ENCODE results near the gene GMDS.

Gene GMDS

GRCh38 chr6:1890987-1891386 is 354.4 kb downstream of the GMDS start:
- in situ Hi-C loops (cut with MboI; ENCODE audit: low sequenced_read_pairs, unreplicated experiment), result no loop called here
- no peak for DNase-seq (ENCODE audit: low spot score)
- TF ChIP-seq CTCF (IDR thresholded peaks at IDR 0.05; ENCODE audit: borderline replicate concordance, control extremely low read depth, extremely low read depth, insufficient read depth, missing control alignments), result no peak

- in situ Hi-C loops (cut with MboI; ENCODE audit: low sequenced_read_pairs, unreplicated experiment), result no loop called here
- no peak for DNase-seq (ENCODE audit: low spot score)
Measured at GRCh38 chr6:1890071-1890470, 355.3 kb downstream of the GMDS start.

GRCh38 chr6:1885576-1886011 is 359.8 kb downstream of the GMDS start:
- in situ Hi-C loops (cut with MboI; ENCODE audit: low sequenced_read_pairs, unreplicated experiment), result no loop called here
- no peak for TF ChIP-seq CTCF (IDR thresholded peaks at IDR 0.05; ENCODE audit: borderline replicate concordance, control extremely low read depth, extremely low read depth, insufficient read depth, missing control alignments)
- no peak for DNase-seq (ENCODE audit: low spot score)

More at GRCh38 chr6:1890071-1890470, 355.3 kb downstream of the GMDS start:
- TF ChIP-seq CTCF (IDR thresholded peaks at IDR 0.05; ENCODE audit: borderline replicate concordance, control extremely low read depth, extremely low read depth, insufficient read depth, missing control alignments), result no peak

- DNase-seq (ENCODE audit: low spot score), result no peak
- in situ Hi-C loops (cut with MboI; ENCODE audit: low sequenced_read_pairs, unreplicated experiment), result no loop called here
- no peak for TF ChIP-seq CTCF (IDR thresholded peaks at IDR 0.05; ENCODE audit: borderline replicate concordance, control extremely low read depth, extremely low read depth, insufficient read depth, missing control alignments)
Measured at GRCh38 chr6:1884313-1884712, 361.1 kb downstream of the GMDS start.

GRCh38 chr6:1878330-1878729 is 367.1 kb downstream of the GMDS start:
- no peak for TF ChIP-seq CTCF (IDR thresholded peaks at IDR 0.05; ENCODE audit: borderline replicate concordance, control extremely low read depth, extremely low read depth, insufficient read depth, missing control alignments)
- DNase-seq (ENCODE audit: low spot score), result no peak

GRCh38 chr6:1873781-1874180 is 371.6 kb downstream of the GMDS start:
- in situ Hi-C loops (cut with MboI; ENCODE audit: low sequenced_read_pairs, unreplicated experiment), result no loop called here
- no peak for TF ChIP-seq CTCF (IDR thresholded peaks at IDR 0.05; ENCODE audit: borderline replicate concordance, control extremely low read depth, extremely low read depth, insufficient read depth, missing control alignments)
- DNase-seq (ENCODE audit: low spot score), result no peak

More at GRCh38 chr6:1878330-1878729, 367.1 kb downstream of the GMDS start:
- in situ Hi-C loops (cut with MboI; ENCODE audit: low sequenced_read_pairs, unreplicated experiment), result no loop called here

All from GM13976 (cell line).